Spleen (tissue), 11 donors: ENCODE results near the gene PRR7. TPM values are rescaled to one million over a fixed set of nuclear protein-coding genes. Genes with fewer than 3 reads are reported as not detected.

Experiments used
- DNase-seq: peaks from one replicate; pipeline ENCODE4 v3.0.0-alpha.2; 2020
- H3K27ac ChIP-seq, 8 donors: fragments of 200-600 bp; sonication (generic) in 7 of 8; 1 replicate in 4 of 8; 2 replicates in 4 of 8; pipeline versions ENCODE4 v1.5.0 to v1.8.0; 2016 to 2021; ENCODE audit warnings: inconsistent platforms in 4 of 8, mild to moderate bottlenecking in 4 of 8, moderate library complexity in 1 of 8
- H3K27me3 ChIP-seq, 7 donors: fragments of 200-600 bp; sonication (generic) in 6 of 7; replicated peaks in 1 of 7; 1 replicate in 4 of 7; 2 replicates in 3 of 7; pipeline versions ENCODE4 v1.5.0 to v1.8.0; 2016 to 2021; ENCODE audit warnings: inconsistent platforms in 3 of 7, mild to moderate bottlenecking in 1 of 7
- H3K36me3 ChIP-seq, 6 donors: fragments of 200-600 bp; sonication (generic) in 5 of 6; 1 replicate in 4 of 6; 2 replicates in 2 of 6; pipeline versions ENCODE4 v1.5.0 to v1.8.0; 2016 to 2021; ENCODE audit warnings: inconsistent platforms in 2 of 6
- H3K4me1 ChIP-seq, 6 donors: fragments of 200-600 bp; sonication (generic) in 5 of 6; 1 replicate in 3 of 6; 2 replicates in 3 of 6; pipeline versions ENCODE4 v1.5.0 to v1.8.0; 2016 to 2021; ENCODE audit warnings: inconsistent platforms in 3 of 6
- H3K4me3 ChIP-seq, 8 donors: fragments of 200-600 bp; sonication (generic) in 7 of 8; 1 replicate in 4 of 8; 2 replicates in 4 of 8; pipeline versions ENCODE4 v1.5.0 to v1.8.0; 2016 to 2021; ENCODE audit warnings: inconsistent platforms in 4 of 8, mild to moderate bottlenecking in 4 of 8, moderate library complexity in 2 of 8
- H3K9me3 ChIP-seq, 8 donors: fragments of 200-600 bp; sonication (generic) in 7 of 8; 1 replicate in 4 of 8; 2 replicates in 4 of 8; pipeline versions ENCODE4 v1.5.0 to v1.8.0; 2016 to 2021; ENCODE audit warnings: inconsistent platforms in 4 of 8
- CTCF ChIP-seq, 11 experiments: fragments of 200-600 bp in 7 of 11; fragments of 450-650 bp in 4 of 11; sonication (generic) in 4 of 11; IDR thresholded peaks in 8 of 11; conservative IDR thresholded peaks in 3 of 11; 1 replicate in 7 of 11; 2 replicates in 4 of 11; pipeline versions ENCODE4 v1.4.0 to v1.8.0; 2016 to 2021; ENCODE audit warnings: antibody characterized with exemption in 11 of 11, inconsistent platforms in 4 of 11, mild to moderate bottlenecking in 1 of 11
- POLR2A ChIP-seq, 3 donors: fragments of 450-650 bp; IDR thresholded peaks; one replicate each; pipeline ENCODE4 v1.5.1; 2017; ENCODE audit warnings: antibody characterized with exemption in 3 of 3, mild to moderate bottlenecking in 1 of 3
- POLR2AphosphoS5 ChIP-seq, 3 donors: sonication (generic); formaldehyde crosslinking; IDR thresholded peaks; one replicate each; pipeline ENCODE4 v1.5.1; 2017; ENCODE audit warnings: antibody characterized with exemption in 3 of 3
- WGBS, 5 donors: extraction: QIAGEN DNeasy Blood & Tissue Kit in 3 of 5; methylation state at CpG; one replicate each; pipeline versions ENCODE4 v1.1.5 to v1.1.7; 2013 to 2018; 5-methylcytosine and 5-hydroxymethylcytosine counted together
- intact Hi-C: fragments of 100-400 bp; cut with DNase I; formaldehyde crosslinking; loops from one replicate; pipeline ENCODE4 v1.15.0; 2023; ENCODE audit warnings: low total_unique reads
- polyA plus RNA-seq, 3 donors: library from polyadenylated mRNA; stranded (reverse); fragments of 200-250 nt; gene quantifications; one replicate each; pipeline ENCODE4 v1.2.1, GENCODE V29; 2013
- total RNA-seq, 7 donors: library from RNA; depleted of rRNA in 3 of 7; stranded (reverse); fragments of >200 nt in 3 of 7; fragmentation: NEBNext Ultra II Directional in 4 of 7; extraction: Animal tissue kit (Norgen Biotek cat#: 25700) in 4 of 7; gene quantifications; one replicate each; pipeline versions ENCODE4 v1.1.0 to v1.2.1, GENCODE V29; 2016 to 2021
- donor health status: healthy with polysubstance abuse.
- donor health status: DM: no; HTN: no; CAD: no; lungs with moderate emphysema.
- donor health status: DM: no; HTN: no; CAD: no.
- donor health status: Bipolar disorder and iron deficiency.
- donor health status: healthy.
- donor health status: DM: no; HTN: no; CAD: no.
- donor health status: DM: yes; HTN: yes; CAD: no.

Gene PRR7
- total and polyA plus RNA-seq, 10 donors = 1.7 to 5.7 (median 4.6) TPM; not detected in 1

DNA sequence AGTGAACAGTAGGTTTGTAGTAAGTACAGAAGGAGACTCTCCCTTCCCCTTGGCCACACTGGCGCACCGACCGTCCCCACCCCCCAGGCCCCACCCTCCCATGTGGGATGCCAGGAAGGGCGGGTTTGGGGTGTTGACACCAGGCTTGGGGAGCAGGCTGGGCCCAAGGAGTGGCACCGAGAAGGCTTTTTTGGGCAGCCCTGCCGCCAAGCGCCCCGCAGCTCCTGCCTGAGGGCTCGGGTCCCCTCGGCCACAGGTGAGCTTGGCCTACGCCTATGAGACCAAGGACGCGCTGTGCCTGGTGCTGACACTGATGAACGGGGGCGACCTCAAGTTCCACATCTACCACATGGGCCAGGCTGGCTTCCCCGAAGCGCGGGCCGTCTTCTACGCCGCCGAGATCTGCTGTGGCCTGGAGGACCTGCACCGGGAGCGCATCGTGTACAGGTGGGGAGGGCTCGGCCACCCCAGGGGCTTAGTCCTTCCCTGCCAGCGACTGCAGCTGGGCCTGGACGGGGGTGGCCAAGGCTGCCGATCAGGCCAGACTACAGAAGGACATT, 12.9 kb upstream of the PRR7 start:
- Histone ChIP-seq H3K27me3 (no peaks in the 10 kb centered on the region), H3K27ac (peak overlapping the region in 6 of 8 donors; percentile 96 to 99 (median 98)), H3K9me3 (no peaks in the 10 kb centered on the region), H3K4me1 (peaks cover 47 to 98% (median 64%) of the 10 kb centered on the region in 6 donors), H3K4me3 (peak overlapping the region in 1 of 8 donors; percentile 88), H3K36me3 (peaks cover 12 to 92% (median 78%) of the 10 kb centered on the region in 6 donors)
- WGBS, 5 donors = 86 to 95% (median 90%) methylated on average over 12 to 29 of the region's 29 CpGs
- peak; percentile 81 for DNase-seq
- peak in 1 of 3 donors; percentile 61 for TF ChIP-seq POLR2AphosphoS5 (IDR thresholded peaks at IDR 0.05)
- TF ChIP-seq CTCF (IDR thresholded peaks at IDR 0.05 in 8 of 11, conservative IDR thresholded peaks at IDR 0.05 in 3 of 11) = no peak
- intact Hi-C loops = no loop called here

- H3K27me3 ChIP-seq = no peaks in the 10 kb centered on the region
- H3K4me3 ChIP-seq = no peak overlapping the region
- WGBS, 5 donors = 77 to 94% (median 86%) methylated on average over 4 to 8 of the region's 8 CpGs
- intact Hi-C loops = no loop called here
- TF ChIP-seq CTCF (IDR thresholded peaks at IDR 0.05 in 8 of 11, conservative IDR thresholded peaks at IDR 0.05 in 3 of 11) (no peak), POLR2AphosphoS5 (IDR thresholded peaks at IDR 0.05) (peak in 2 of 3 donors; percentile 25 to 46), POLR2A (IDR thresholded peaks at IDR 0.05) (no peak)
- peaks cover 12 to 99% (median 85%) of the 10 kb centered on the region in 6 donors for H3K36me3 ChIP-seq
- peak overlapping the region in 6 of 8 donors; percentile 21 to 99 (median 98) for H3K27ac ChIP-seq
- H3K9me3 ChIP-seq = no peaks in the 10 kb centered on the region
- no peak for DNase-seq
- H3K4me1 ChIP-seq = peaks cover 40 to 98% (median 59%) of the 10 kb centered on the region in 6 donors
These were observed 12.2 kb upstream of the PRR7 start for GRCh38 chr5:177434437-177434836.

DNA sequence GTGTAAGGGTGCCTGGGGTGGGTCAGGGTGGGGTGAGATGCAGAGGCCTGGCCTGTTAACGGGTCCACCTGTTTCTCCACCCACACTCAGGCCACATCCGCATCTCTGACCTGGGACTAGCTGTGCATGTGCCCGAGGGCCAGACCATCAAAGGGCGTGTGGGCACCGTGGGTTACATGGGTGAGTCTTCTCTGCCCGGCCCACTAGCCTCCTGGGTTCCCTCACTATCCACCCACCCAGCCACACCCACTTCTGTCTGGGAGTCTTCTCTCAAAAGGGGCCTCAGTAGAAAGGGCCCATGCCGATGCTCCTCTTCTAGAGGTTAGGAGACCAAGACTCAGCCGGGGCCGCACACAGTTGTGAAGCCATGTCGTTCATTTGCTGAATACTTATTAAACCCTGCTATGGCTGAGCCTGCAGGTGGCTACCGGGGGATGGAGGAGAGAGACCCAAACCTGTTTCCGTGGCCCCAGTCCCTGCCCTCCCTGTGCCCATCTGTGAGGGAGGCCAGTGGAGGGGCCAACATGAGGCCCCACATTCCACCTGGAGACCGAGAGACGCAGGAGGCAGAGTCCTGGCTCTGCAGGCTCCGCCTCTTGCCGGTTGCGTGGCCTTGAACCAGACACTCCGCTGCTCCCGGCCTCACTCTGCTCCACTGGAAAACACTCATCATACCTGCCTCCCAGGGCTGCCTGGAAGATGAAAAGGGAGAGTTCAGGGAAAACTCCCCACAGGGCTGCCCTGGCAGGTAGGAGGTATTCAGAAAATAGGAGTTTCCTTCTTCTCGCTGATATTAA, 11.5 kb upstream of the PRR7 start:
- Histone ChIP-seq H3K27me3 (no peaks in the 10 kb centered on the region), H3K9me3 (no peaks in the 10 kb centered on the region), H3K36me3 (peaks cover 12 to 100% (median 87%) of the 10 kb centered on the region in 6 donors), H3K4me1 (peaks cover 33 to 98% (median 52%) of the 10 kb centered on the region in 6 donors), H3K27ac (peak overlapping the region in 4 of 8 donors; percentile 96 to 99 (median 99)), H3K4me3 (no peak overlapping the region)
- DNase-seq = peak; percentile 76
- 90 to 94% (median 91%) methylated on average over 17 to 20 of the region's 20 CpGs for WGBS, 5 donors
- TF ChIP-seq CTCF (IDR thresholded peaks at IDR 0.05 in 8 of 11, conservative IDR thresholded peaks at IDR 0.05 in 3 of 11) (no peak), POLR2AphosphoS5 (IDR thresholded peaks at IDR 0.05) (peak in 1 of 3 donors; percentile 2)
- intact Hi-C loops = no loop called here
